22Rv1 (cell line): Measurements from ENCODE around the gene BNIPL.

ENCODE experiments used
- CTCF ChIP-seq: fragments of 450-650 bp; IDR thresholded peaks from 2 replicates; pipeline ENCODE4 v1.5.1; 2017; ENCODE audit warnings: mild to moderate bottlenecking
- ZFX ChIP-seq: fragments of 450-650 bp; IDR thresholded peaks from 2 replicates; pipeline ENCODE4 v1.6.1; 2017; ENCODE audit warnings: antibody characterized with exemption, borderline replicate concordance

DNA sequence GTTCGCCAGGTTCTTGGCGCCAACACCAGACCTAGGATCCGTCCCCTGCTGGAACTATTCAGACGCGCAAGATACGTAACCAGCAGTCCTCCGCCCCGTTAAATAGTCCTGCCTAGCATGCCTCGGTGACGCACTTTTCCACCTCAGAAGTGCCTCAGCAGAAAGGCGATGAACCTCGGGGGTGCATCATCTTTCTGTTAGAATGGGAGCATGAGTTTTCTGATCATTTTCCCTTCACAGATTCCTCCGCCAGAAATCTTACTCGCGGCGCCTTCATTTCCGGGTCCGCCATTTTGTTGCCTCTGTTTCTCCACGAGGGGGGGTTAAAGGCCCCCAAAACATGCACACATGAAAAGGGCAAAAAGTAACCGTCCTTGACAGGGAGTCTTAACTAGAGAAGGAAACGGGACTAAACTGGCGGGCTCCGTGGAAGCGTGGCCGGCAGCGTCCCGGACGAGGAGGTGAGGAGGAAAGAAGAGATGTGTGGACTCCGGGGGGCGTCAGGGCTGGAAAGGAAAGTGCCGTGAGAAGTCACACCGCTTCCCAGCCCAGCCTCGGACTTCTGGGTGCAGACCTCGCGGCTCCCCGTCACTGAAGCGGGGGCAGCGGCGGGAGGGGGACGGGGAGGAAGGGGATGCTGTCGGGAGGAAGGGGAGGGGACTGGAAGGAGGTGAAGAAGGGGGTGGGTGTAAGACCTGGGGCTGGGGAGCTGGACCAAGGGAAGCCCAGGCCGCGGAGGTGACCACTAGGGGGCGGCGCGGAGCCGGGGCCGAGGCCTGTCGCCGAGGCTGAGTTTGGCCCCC is 34.3 kb downstream of the BNIPL start, which contains the start of gene GABPB2:
- peak; percentile 100 for TF ChIP-seq CTCF
- TF ChIP-seq ZFX = no peak
